K562 (cell line): Measurements from ENCODE around the gene PCOLCE2. TPM values are rescaled to one million over a fixed set of nuclear protein-coding genes. Genes with fewer than 3 reads are reported as not detected.

Experiments used
- ATAC-seq: fragments of 200-7000 bp; cut with Tn5 transposase; 3 replicates; pipeline ENCODE4 v1.9.1; 2020; ENCODE audit warnings: moderate library complexity
- BruUV-seq: library from RNA; stranded (reverse); fragments of 400-500 nt; replicated peaks from 2 replicates; lab custom pipeline; 2021; lab: Mats Ljungman, UMichigan
- CTCF ChIA-PET: fragments of 300-600 bp; formaldehyde crosslinking; extraction: SDS; loops from one replicate; lab custom pipeline; 2021; ENCODE audit warnings: low intra/inter-chr PET ratio; lab: Yijun Ruan, JAX
- POLR2A ChIA-PET: fragments of 300-600, 350-650 bp; sonication (Branson Sonifier 250); formaldehyde crosslinking; extraction: SDS; loops from one replicate; lab custom pipeline; 2021; ENCODE audit warnings: antibody characterized with exemption, inconsistent platforms; lab: Yijun Ruan, JAX
- DNase-seq, 4 experiments: peaks; one replicate each; pipeline versions ENCODE4 v3.0.0 to v3.0.0-alpha.2; 2011 to 2018; ENCODE audit warnings: low spot score in 3 of 4, mixed read lengths in 3 of 4; ENCODE audit errors: extremely low read depth in 1 of 4
- FAIRE-seq: peaks from 2 replicates; lab custom pipeline; 2011; peaks lifted over from hg19 to GRCh38; lab: Jason Lieb, UNC
- H2AFZ ChIP-seq: 2 replicates; pipeline ENCODE4 v1.6.0; 2011; ENCODE audit warnings: low read depth, low read length, control low read depth, inconsistent platforms
- H3K27ac ChIP-seq: fragments of 200-600 bp; 3 replicates; pipeline ENCODE4 v1.8.0; 2011; ENCODE audit warnings: low read depth, mild to moderate bottlenecking, control low read depth, inconsistent platforms, low read length, moderate library complexity, mixed read lengths; ENCODE audit errors: extremely low read depth
- H3K27me3 ChIP-seq, 2 experiments: fragments of 300-600 bp in 1 of 2; 2 replicates in 1 of 2; 3 replicates in 1 of 2; pipeline versions ENCODE4 v1.6.0 to v1.8.0; 2011; ENCODE audit warnings: inconsistent platforms in 2 of 2, low read length in 2 of 2, mild to moderate bottlenecking in 1 of 2, mixed read lengths in 1 of 2, moderate library complexity in 1 of 2; ENCODE audit not compliant: control insufficient read depth in 2 of 2, insufficient read depth in 2 of 2
- H3K36me3 ChIP-seq: fragments of 300-600 bp; 3 replicates; pipeline ENCODE4 v1.8.0; 2011; ENCODE audit warnings: mild to moderate bottlenecking, low read length, inconsistent platforms; ENCODE audit not compliant: control insufficient read depth, insufficient read depth
- H3K4me1 ChIP-seq, 2 experiments: fragments of 200-600 bp in 1 of 2; replicated peaks in 1 of 2; 2 replicates in 1 of 2; 3 replicates in 1 of 2; pipeline versions ENCODE4 v1.5.1 to v1.8.0; 2011; ENCODE audit warnings: inconsistent platforms in 2 of 2, low read length in 2 of 2, mild to moderate bottlenecking in 1 of 2, mixed read lengths in 1 of 2, moderate library complexity in 1 of 2; ENCODE audit not compliant: control insufficient read depth in 2 of 2, insufficient read depth in 2 of 2
- H3K4me2 ChIP-seq: 2 replicates; pipeline ENCODE4 v1.6.1; 2011; ENCODE audit warnings: low read length, control low read depth, inconsistent platforms, mixed read lengths; ENCODE audit not compliant: insufficient read depth
- H3K4me3 ChIP-seq: fragments of 200-600 bp; sonication (generic), shearing (Covaris generic); 2 replicates; pipeline ENCODE4 v1.5.1; 2016; ENCODE audit warnings: control low read depth, inconsistent platforms
- H3K79me2 ChIP-seq: fragments of 200-600 bp; 3 replicates; pipeline ENCODE4 v1.8.0; 2011; ENCODE audit warnings: low read length, inconsistent platforms; ENCODE audit not compliant: control insufficient read depth, insufficient read depth
- H3K9ac ChIP-seq, 2 experiments: 2 replicates each; pipeline versions ENCODE4 v1.6.0 to v1.6.1; 2011; ENCODE audit warnings: low read depth in 2 of 2, low read length in 2 of 2, control low read depth in 1 of 2, inconsistent platforms in 1 of 2, mild to moderate bottlenecking in 1 of 2, mixed read lengths in 1 of 2; ENCODE audit not compliant: insufficient read depth in 1 of 2
- H3K9me1 ChIP-seq: one replicate; pipeline ENCODE4 v1.6.0; 2011; ENCODE audit warnings: inconsistent platforms, mild to moderate bottlenecking, low read length, moderate library complexity; ENCODE audit not compliant: control insufficient read depth, insufficient read depth
- H3K9me3 ChIP-seq: replicated peaks from 2 replicates; pipeline ENCODE4 v1.5.1; 2011; ENCODE audit warnings: low read depth, low read length, inconsistent platforms; ENCODE audit not compliant: control insufficient read depth, insufficient read depth
- H4K20me1 ChIP-seq: replicated peaks from 2 replicates; pipeline ENCODE4 v1.6.1; 2011; ENCODE audit warnings: low read length, inconsistent platforms, mixed read lengths; ENCODE audit not compliant: control insufficient read depth, insufficient read depth
- CCAR2 ChIP-seq: fragments of 200-400 bp; formaldehyde crosslinking; IDR thresholded peaks from 2 replicates; pipeline ENCODE4 v1.6.1; 2017; ENCODE audit warnings: mild to moderate bottlenecking, low read depth, low read length
- CUX1 ChIP-seq: fragments of 200-800 bp; sonication (Bioruptor generic); IDR thresholded peaks from 2 replicates; pipeline ENCODE4 v1.6.1; 2016; ENCODE audit warnings: missing genetic modification characterization, missing compliant biosample characterization
- ELK1 ChIP-seq: sonication (generic); formaldehyde crosslinking; IDR thresholded peaks from 2 replicates; pipeline ENCODE4 v1.8.1; 2022; ENCODE audit warnings: missing genetic modification reagents
- NFIC ChIP-seq: fragments of 450-650 bp; IDR thresholded peaks from 2 replicates; pipeline ENCODE4 v1.6.1; 2017; ENCODE audit warnings: mild to moderate bottlenecking, inconsistent platforms
- RB1 ChIP-seq: fragments of 450-650 bp; IDR thresholded peaks from 2 replicates; pipeline ENCODE4 v1.6.1; 2017; ENCODE audit warnings: low read depth, mild to moderate bottlenecking
- THAP12 ChIP-seq: fragments of 250-450 bp; sonication (Bioruptor Pico); IDR thresholded peaks from 2 replicates; pipeline ENCODE4 v1.9.0; 2021; ENCODE audit warnings: mild to moderate bottlenecking, inconsistent platforms
- USF2 ChIP-seq: sonication (generic); formaldehyde crosslinking; IDR thresholded peaks from 2 replicates; pipeline ENCODE4 v1.5.0; 2020; ENCODE audit warnings: missing genetic modification reagents
- ZNF717 ChIP-seq: fragments of 250-450 bp; sonication (Bioruptor Pico); IDR thresholded peaks from 2 replicates; pipeline ENCODE4 v1.5.0; 2021
- WGBS: fragments of 100-300 bp; shearing (Covaris generic); methylation state at CpG from one replicate; pipeline ENCODE4 v1.1.6; 2016; ENCODE audit warnings: low coverage, mixed read lengths; ENCODE audit not compliant: insufficient coverage; ENCODE audit errors: missing lambda C conversion rate; 5-methylcytosine and 5-hydroxymethylcytosine counted together
- in situ Hi-C: fragments of 300-500 bp; cut with MboI; formaldehyde crosslinking; loops from 4 replicates; pipeline ENCODE4 v1.15.0; 2018; ENCODE audit warnings: inconsistent platforms, mixed read lengths
- intact Hi-C: fragments of 100-400 bp; cut with micrococcal nuclease; formaldehyde crosslinking; loops from 2 replicates; pipeline ENCODE4 v1.14.2; 2022
- polyA plus RNA-seq, 8 experiments: library from polyadenylated mRNA; depleted of rRNA in 4 of 8; stranded (reverse) in 5 of 8; unstranded in 3 of 8; fragments of >200 nt; fragmentation: Nextera tagmentation in 2 of 8; fragmentation: Illumina TruSeq in 1 of 8; extraction: Ambion mirVana in 2 of 8; extraction: Trizol in 1 of 8; gene quantifications; 2 replicates each; pipeline versions ENCODE4 v1.2.1 to v1.2.3, GENCODE V29; 2011 to 2014; ENCODE audit warnings: inconsistent platforms in 1 of 8, missing spikeins in 1 of 8
- total RNA-seq, 7 experiments: library from RNA; depleted of rRNA in 6 of 7; stranded (reverse); fragments of >200 nt in 6 of 7; fragmentation: Illumina TruSeq in 2 of 7; extraction: Trizol in 2 of 7; gene quantifications; 2 replicates each; pipeline versions ENCODE4 v1.2.1 to v1.2.3, GENCODE V29; 2011 to 2021; ENCODE audit warnings: low replicate concordance in 1 of 7
- TF ChIP-seq, protein P1 (sequence below): fragments of 250-450 bp; sonication (Bioruptor Pico); IDR thresholded peaks from 2 replicates; pipeline ENCODE4 v1.8.0; 2021; ENCODE audit warnings: moderate library complexity, mild to moderate bottlenecking, inconsistent platforms
- TF ChIP-seq, protein P2 (sequence below): sonication (generic); formaldehyde crosslinking; IDR thresholded peaks from 2 replicates; pipeline ENCODE4 v1.8.0; 2022; ENCODE audit warnings: mild to moderate bottlenecking, missing genetic modification reagents

PCOLCE2 gene
- total and polyA plus RNA-seq, 9 of the 15 experiments (the other 6 are each of a cell fraction or from before 2014, with no cell fraction given), result 0.18 to 1.2 (median 0.65) TPM

- no peaks in the 10 kb centered on the region; a peak in 2 of 5 replicates for H3K4me1 ChIP-seq
- no TSS peak for BruUV-seq
- intact Hi-C loops (loop anchor here (5.0 kb wide), 1 partner anchor 62 kb away; no protein-coding TSS in a partner anchor), in situ Hi-C loops (loop anchor here (10.0 kb wide), 1 partner anchor 324 kb away; no protein-coding TSS in a partner anchor)
- H3K4me2 ChIP-seq, result no peak overlapping the region
- no peak for TF ChIP-seq RB1
- no peak for TF ChIP-seq NFIC
- TF ChIP-seq USF2 (CRISPR knock-in tag), result no peak
- TF ChIP-seq CCAR2, result no peak
- TF ChIP-seq, protein P1, sequence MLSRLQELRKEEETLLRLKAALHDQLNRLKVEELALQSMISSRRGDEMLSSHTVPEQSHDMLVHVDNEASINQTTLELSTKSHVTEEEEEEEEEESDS, result no peak
- TF ChIP-seq THAP12 (CRISPR knock-in tag), result no peak
- no peak for TF ChIP-seq CUX1 (CRISPR knock-in tag)
- TF ChIP-seq, protein P2, sequence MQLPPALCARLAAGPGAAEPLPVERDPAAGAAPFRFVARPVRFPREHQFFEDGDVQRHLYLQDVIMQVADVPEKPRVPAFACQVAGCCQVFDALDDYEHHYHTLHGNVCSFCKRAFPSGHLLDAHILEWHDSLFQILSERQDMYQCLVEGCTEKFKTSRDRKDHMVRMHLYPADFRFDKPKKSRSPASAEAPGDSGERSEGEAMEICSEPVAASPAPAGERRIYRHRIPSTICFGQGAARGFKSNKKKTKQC (CRISPR knock-in tag), result no peak
- no peak for TF ChIP-seq ELK1
- TF ChIP-seq ZNF717 (CRISPR knock-in tag), result no peak
- no peak overlapping the region for H2AFZ ChIP-seq
- H3K27me3 ChIP-seq, result 0 out of 5 replicates have a peak, but pooled peaks cover 0 to 3% of the 10 kb centered on the region in 2 experiments
- no peaks in the 10 kb centered on the region for H4K20me1 ChIP-seq
- H3K79me2 ChIP-seq, result no peaks in the 10 kb centered on the region
- no peaks in the 10 kb centered on the region for H3K36me3 ChIP-seq
- POLR2A ChIA-PET, result interaction anchor here (0.6 to 0.8 kb wide), 2 partner anchors 74 to 856 kb away, joined by 3 read pairs; no protein-coding TSS in a partner anchor
- 2% methylated on average over 3 of the region's 3 CpGs for WGBS
- H3K9ac ChIP-seq, result no peak overlapping the region
- no peaks in the 10 kb centered on the region for H3K9me3 ChIP-seq
- H3K9me1 ChIP-seq, result no peaks in the 10 kb centered on the region
- H3K4me3 ChIP-seq, result no peak overlapping the region
- no peak for DNase-seq
- no peak overlapping the region for H3K27ac ChIP-seq
- CTCF ChIA-PET, result no interaction called here
- ATAC-seq, result no peak
- FAIRE-seq, result no peak
Measured at GRCh38 chr3:142909282-142909681, 20.4 kb upstream of the PCOLCE2 start.
